HCT116 (cell line): Measurements from ENCODE around the gene BCL11A.

Source experiments
- CEBPB ChIP-seq: IDR thresholded peaks from 2 replicates; pipeline ENCODE4 v1.6.1; 2012; ENCODE audit warnings: low read depth
- EZH2 ChIP-seq: fragments of 200-600 bp; sonication (generic); IDR thresholded peaks from 2 replicates; pipeline ENCODE4 v1.6.1; 2017; ENCODE audit warnings: antibody characterized with exemption, mixed run types
- EZH2phosphoT487 ChIP-seq: fragments of 200-600 bp; IDR thresholded peaks from 2 replicates; pipeline ENCODE4 v1.6.1; 2018; ENCODE audit warnings: antibody characterized with exemption, borderline replicate concordance
- POLR2AphosphoS5 ChIP-seq: IDR thresholded peaks from 2 replicates; pipeline ENCODE4 v1.6.1; 2011; ENCODE audit warnings: mild to moderate bottlenecking, low read depth, low read length, moderate library complexity
- RAD21 ChIP-seq: IDR thresholded peaks from 2 replicates; pipeline ENCODE4 v1.6.1; 2012; ENCODE audit warnings: low read depth, mild to moderate bottlenecking
- ZNF274 ChIP-seq: fragments of 200-500 bp; sonication (Bioruptor generic); IDR thresholded peaks from 2 replicates; pipeline ENCODE4 v1.6.1; 2014; ENCODE audit warnings: mild to moderate bottlenecking, low read depth, low read length, inconsistent platforms
- TF ChIP-seq, protein P1 (sequence below): IDR thresholded peaks from 2 replicates; pipeline ENCODE4 v1.6.1; 2012; ENCODE audit warnings: low read depth
- TF ChIP-seq, protein P2 (sequence below), 3 experiments: fragments of 200-600 bp in 1 of 3; sonication (generic) in 1 of 3; IDR thresholded peaks in 2 of 3; conservative IDR thresholded peaks in 1 of 3; 2 replicates each; pipeline ENCODE4 v1.5.1; 2012 to 2017; ENCODE audit warnings: low read depth in 2 of 3, low read length in 2 of 3, antibody characterized with exemption in 1 of 3, borderline replicate concordance in 1 of 3, control low read depth in 1 of 3, mild to moderate bottlenecking in 1 of 3, mixed read lengths in 1 of 3, mixed run types in 1 of 3, moderate library complexity in 1 of 3; ENCODE audit not compliant: insufficient read depth in 1 of 3
- TF ChIP-seq, protein P3 (sequence below): IDR thresholded peaks from 2 replicates; pipeline ENCODE4 v1.6.1; 2011; ENCODE audit warnings: mild to moderate bottlenecking, low read length, moderate library complexity; ENCODE audit not compliant: insufficient replicate concordance; ENCODE audit errors: extremely low read depth

DNA sequence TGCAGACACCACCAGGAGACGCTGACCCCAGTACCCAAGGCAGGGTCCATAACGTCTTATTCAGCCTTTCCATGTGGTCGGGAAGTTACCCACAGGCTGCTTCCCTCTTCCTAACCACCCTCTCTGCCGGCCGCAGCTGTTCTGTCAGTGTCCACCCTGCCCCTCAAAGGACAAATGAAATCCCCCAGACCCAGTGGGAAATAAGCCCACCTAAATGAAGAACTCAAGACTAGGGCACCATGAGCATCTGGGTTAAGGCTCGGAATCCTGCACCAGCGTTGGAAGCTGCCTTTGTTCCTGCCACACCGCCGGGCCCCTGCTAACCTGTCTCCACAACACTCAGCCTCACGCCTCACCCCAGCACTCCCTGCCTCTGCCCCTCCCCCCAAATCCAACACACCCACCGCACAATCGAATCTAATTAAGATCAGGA lies 21.7 kb downstream of the BCL11A start:
- TF ChIP-seq, protein P1, sequence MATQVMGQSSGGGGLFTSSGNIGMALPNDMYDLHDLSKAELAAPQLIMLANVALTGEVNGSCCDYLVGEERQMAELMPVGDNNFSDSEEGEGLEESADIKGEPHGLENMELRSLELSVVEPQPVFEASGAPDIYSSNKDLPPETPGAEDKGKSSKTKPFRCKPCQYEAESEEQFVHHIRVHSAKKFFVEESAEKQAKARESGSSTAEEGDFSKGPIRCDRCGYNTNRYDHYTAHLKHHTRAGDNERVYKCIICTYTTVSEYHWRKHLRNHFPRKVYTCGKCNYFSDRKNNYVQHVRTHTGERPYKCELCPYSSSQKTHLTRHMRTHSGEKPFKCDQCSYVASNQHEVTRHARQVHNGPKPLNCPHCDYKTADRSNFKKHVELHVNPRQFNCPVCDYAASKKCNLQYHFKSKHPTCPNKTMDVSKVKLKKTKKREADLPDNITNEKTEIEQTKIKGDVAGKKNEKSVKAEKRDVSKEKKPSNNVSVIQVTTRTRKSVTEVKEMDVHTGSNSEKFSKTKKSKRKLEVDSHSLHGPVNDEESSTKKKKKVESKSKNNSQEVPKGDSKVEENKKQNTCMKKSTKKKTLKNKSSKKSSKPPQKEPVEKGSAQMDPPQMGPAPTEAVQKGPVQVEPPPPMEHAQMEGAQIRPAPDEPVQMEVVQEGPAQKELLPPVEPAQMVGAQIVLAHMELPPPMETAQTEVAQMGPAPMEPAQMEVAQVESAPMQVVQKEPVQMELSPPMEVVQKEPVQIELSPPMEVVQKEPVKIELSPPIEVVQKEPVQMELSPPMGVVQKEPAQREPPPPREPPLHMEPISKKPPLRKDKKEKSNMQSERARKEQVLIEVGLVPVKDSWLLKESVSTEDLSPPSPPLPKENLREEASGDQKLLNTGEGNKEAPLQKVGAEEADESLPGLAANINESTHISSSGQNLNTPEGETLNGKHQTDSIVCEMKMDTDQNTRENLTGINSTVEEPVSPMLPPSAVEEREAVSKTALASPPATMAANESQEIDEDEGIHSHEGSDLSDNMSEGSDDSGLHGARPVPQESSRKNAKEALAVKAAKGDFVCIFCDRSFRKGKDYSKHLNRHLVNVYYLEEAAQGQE: no peak
- TF ChIP-seq EZH2 (no peak), POLR2AphosphoS5 (no peak), CEBPB (no peak), ZNF274 (no peak), RAD21 (no peak), EZH2phosphoT487 (no peak)
- TF ChIP-seq, protein P2, sequence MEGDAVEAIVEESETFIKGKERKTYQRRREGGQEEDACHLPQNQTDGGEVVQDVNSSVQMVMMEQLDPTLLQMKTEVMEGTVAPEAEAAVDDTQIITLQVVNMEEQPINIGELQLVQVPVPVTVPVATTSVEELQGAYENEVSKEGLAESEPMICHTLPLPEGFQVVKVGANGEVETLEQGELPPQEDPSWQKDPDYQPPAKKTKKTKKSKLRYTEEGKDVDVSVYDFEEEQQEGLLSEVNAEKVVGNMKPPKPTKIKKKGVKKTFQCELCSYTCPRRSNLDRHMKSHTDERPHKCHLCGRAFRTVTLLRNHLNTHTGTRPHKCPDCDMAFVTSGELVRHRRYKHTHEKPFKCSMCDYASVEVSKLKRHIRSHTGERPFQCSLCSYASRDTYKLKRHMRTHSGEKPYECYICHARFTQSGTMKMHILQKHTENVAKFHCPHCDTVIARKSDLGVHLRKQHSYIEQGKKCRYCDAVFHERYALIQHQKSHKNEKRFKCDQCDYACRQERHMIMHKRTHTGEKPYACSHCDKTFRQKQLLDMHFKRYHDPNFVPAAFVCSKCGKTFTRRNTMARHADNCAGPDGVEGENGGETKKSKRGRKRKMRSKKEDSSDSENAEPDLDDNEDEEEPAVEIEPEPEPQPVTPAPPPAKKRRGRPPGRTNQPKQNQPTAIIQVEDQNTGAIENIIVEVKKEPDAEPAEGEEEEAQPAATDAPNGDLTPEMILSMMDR (IDR thresholded peaks at IDR 0.05 in 2 of 3, conservative IDR thresholded peaks at IDR 0.05 in 1 of 3; ENCODE audit: borderline replicate concordance in 1 of 3, insufficient read depth in 1 of 3, low read depth in 2 of 3, low read length in 2 of 3): no peak
- TF ChIP-seq, protein P3, sequence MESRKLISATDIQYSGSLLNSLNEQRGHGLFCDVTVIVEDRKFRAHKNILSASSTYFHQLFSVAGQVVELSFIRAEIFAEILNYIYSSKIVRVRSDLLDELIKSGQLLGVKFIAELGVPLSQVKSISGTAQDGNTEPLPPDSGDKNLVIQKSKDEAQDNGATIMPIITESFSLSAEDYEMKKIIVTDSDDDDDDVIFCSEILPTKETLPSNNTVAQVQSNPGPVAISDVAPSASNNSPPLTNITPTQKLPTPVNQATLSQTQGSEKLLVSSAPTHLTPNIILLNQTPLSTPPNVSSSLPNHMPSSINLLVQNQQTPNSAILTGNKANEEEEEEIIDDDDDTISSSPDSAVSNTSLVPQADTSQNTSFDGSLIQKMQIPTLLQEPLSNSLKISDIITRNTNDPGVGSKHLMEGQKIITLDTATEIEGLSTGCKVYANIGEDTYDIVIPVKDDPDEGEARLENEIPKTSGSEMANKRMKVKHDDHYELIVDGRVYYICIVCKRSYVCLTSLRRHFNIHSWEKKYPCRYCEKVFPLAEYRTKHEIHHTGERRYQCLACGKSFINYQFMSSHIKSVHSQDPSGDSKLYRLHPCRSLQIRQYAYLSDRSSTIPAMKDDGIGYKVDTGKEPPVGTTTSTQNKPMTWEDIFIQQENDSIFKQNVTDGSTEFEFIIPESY: no peak
